ENCODE results near the gene CUX1.

CUX1 gene

GRCh38 chr7:101901661-101902491, 84.5 kb downstream of the CUX1 start:
- TF ChIP-seq CTCF (IDR thresholded peaks at IDR 0.05; ENCODE audit: insufficient read depth, low read depth, low read length, missing control alignments): no peak
- no peak overlapping the region for H3K4me3 ChIP-seq (ENCODE audit: low read length)
- no peak for DNase-seq (ENCODE audit: low read depth)

- H3K4me3 ChIP-seq (ENCODE audit: low read length): no peak overlapping the region
- TF ChIP-seq CTCF (IDR thresholded peaks at IDR 0.05; ENCODE audit: insufficient read depth, low read depth, low read length, missing control alignments): no peak
- no peak for DNase-seq (ENCODE audit: low read depth)
These were observed 85.5 kb downstream of the CUX1 start for GRCh38 chr7:101902680-101903514.

GRCh38 chr7:101903515-101903868, 86.1 kb downstream of the CUX1 start:
- no peak overlapping the region for H3K4me3 ChIP-seq (ENCODE audit: low read length)
- no peak for TF ChIP-seq CTCF (IDR thresholded peaks at IDR 0.05; ENCODE audit: insufficient read depth, low read depth, low read length, missing control alignments)
- no peak for DNase-seq (ENCODE audit: low read depth)

GRCh38 chr7:101904019-101904418, 86.6 kb downstream of the CUX1 start:
- TF ChIP-seq CTCF (IDR thresholded peaks at IDR 0.05; ENCODE audit: insufficient read depth, low read depth, low read length, missing control alignments): no peak
- no peak overlapping the region for H3K4me3 ChIP-seq (ENCODE audit: low read length)
- DNase-seq (ENCODE audit: low read depth): no peak

- DNase-seq (ENCODE audit: low read depth): no peak
- TF ChIP-seq CTCF (IDR thresholded peaks at IDR 0.05; ENCODE audit: insufficient read depth, low read depth, low read length, missing control alignments): no peak
These were observed 87.9 kb downstream of the CUX1 start for GRCh38 chr7:101905203-101905865.

GRCh38 chr7:101906291-101907240, 89.1 kb downstream of the CUX1 start:
- no peak for TF ChIP-seq CTCF (IDR thresholded peaks at IDR 0.05; ENCODE audit: insufficient read depth, low read depth, low read length, missing control alignments)
- no peak for DNase-seq (ENCODE audit: low read depth)
- no peak overlapping the region for H3K4me3 ChIP-seq (ENCODE audit: low read length)

More at GRCh38 chr7:101905203-101905865, 87.9 kb downstream of the CUX1 start:
- H3K4me3 ChIP-seq (ENCODE audit: low read length): no peak overlapping the region

All from epithelial cell of esophagus (primary cell).